Panc1 (cell line): ENCODE measurements around the gene GAS5. TPM values are rescaled to one million over a fixed set of nuclear protein-coding genes. Genes with fewer than 3 reads are reported as not detected.

ENCODE experiments used
- ATAC-seq: fragments of 200-7000 bp; cut with Tn5 transposase; 2 replicates; pipeline ENCODE4 v1.9.1; 2020; ENCODE audit warnings: mild to moderate bottlenecking, moderate library complexity
- BruUV-seq: library from RNA; stranded (reverse); fragments of 400-500 nt; replicated peaks from 2 replicates; lab custom pipeline; 2021; lab: Mats Ljungman, UMichigan
- CTCF ChIA-PET: fragments of 300-600 bp; sonication (Branson Sonifier 250); formaldehyde crosslinking; loops from one replicate; lab custom pipeline; 2022; ENCODE audit warnings: antibody characterized with exemption; lab: Charles Lee
- POLR2A ChIA-PET: fragments of 300-600 bp; sonication (Branson Sonifier 250); formaldehyde crosslinking; loops from one replicate; lab custom pipeline; 2022; ENCODE audit warnings: antibody characterized with exemption; lab: Charles Lee
- DNase-seq: peaks from one replicate; pipeline ENCODE4 v3.0.0-alpha.2; 2010; ENCODE audit warnings: low read depth, low spot score
- H3K27ac ChIP-seq: 2 replicates; pipeline ENCODE4 v1.5.1; 2011; ENCODE audit warnings: mild to moderate bottlenecking, low read length, inconsistent platforms
- H3K27me3 ChIP-seq: fragments of 200-500 bp; sonication (Bioruptor generic); 2 replicates; pipeline ENCODE4 v1.6.0; 2014; ENCODE audit warnings: low read length, inconsistent platforms; ENCODE audit not compliant: control insufficient read depth, insufficient read depth
- H3K36me3 ChIP-seq: fragments of 200-500 bp; sonication (Bioruptor generic); 2 replicates; pipeline ENCODE4 v1.5.1; 2014; ENCODE audit warnings: inconsistent platforms, mild to moderate bottlenecking, low read length, moderate library complexity; ENCODE audit not compliant: control insufficient read depth, insufficient read depth
- H3K4me1 ChIP-seq: 2 replicates; pipeline ENCODE4 v1.5.1; 2011; ENCODE audit warnings: inconsistent platforms, mild to moderate bottlenecking, low read length, moderate library complexity; ENCODE audit not compliant: control insufficient read depth, insufficient read depth
- H3K4me3 ChIP-seq, 2 experiments: 2 replicates each; pipeline ENCODE4 v1.5.1; 2011 to 2012; ENCODE audit warnings: low read depth in 2 of 2, low read length in 2 of 2, mild to moderate bottlenecking in 2 of 2, inconsistent platforms in 1 of 2, moderate library complexity in 1 of 2
- H3K9me3 ChIP-seq: fragments of 200-500 bp; sonication (Bioruptor generic); 2 replicates; pipeline ENCODE4 v1.5.1; 2014; ENCODE audit warnings: low read depth, mild to moderate bottlenecking, inconsistent platforms, low read length, moderate library complexity; ENCODE audit not compliant: control insufficient read depth, insufficient read depth
- POLR2AphosphoS5 ChIP-seq: IDR thresholded peaks from 2 replicates; pipeline ENCODE4 v1.6.1; 2012; ENCODE audit warnings: mild to moderate bottlenecking, low read depth, low read length, moderate library complexity
- SIN3A ChIP-seq: IDR thresholded peaks from 2 replicates; pipeline ENCODE4 v1.6.1; 2012; ENCODE audit warnings: low read depth, mild to moderate bottlenecking, low read length, moderate library complexity, borderline replicate concordance; ENCODE audit not compliant: insufficient read depth
- TCF7L2 ChIP-seq: IDR thresholded peaks from 2 replicates; pipeline ENCODE4 v1.6.1; 2011; ENCODE audit warnings: mild to moderate bottlenecking, low read depth, low read length, inconsistent platforms
- in situ Hi-C: cut with HindIII; loops from 2 replicates; pipeline ENCODE4 v1.10.0; 2016; ENCODE audit warnings: low sequenced_read_pairs, low pct_unique_long_range_greater_than_20kb
- intact Hi-C: fragments of 100-400 bp; cut with micrococcal nuclease; formaldehyde crosslinking; loops from one replicate; pipeline ENCODE4 v1.10.0; 2022; ENCODE audit not compliant: unreplicated experiment
- total RNA-seq: library from RNA; stranded (reverse); gene quantifications from one replicate; pipeline ENCODE4 v1.2.1, GENCODE V29; 2021; ENCODE audit not compliant: unreplicated experiment
- TF ChIP-seq, protein P1 (sequence below), 2 experiments: IDR thresholded peaks; 2 replicates each; pipeline ENCODE4 v1.6.1; 2011 to 2012; ENCODE audit warnings: low read depth in 2 of 2, control low read depth in 1 of 2, low read length in 1 of 2, mild to moderate bottlenecking in 1 of 2, moderate library complexity in 1 of 2; ENCODE audit not compliant: insufficient read depth in 1 of 2
- TF ChIP-seq, protein P2 (sequence below): fragments of 450-650 bp; IDR thresholded peaks from 2 replicates; pipeline ENCODE4 v1.5.1; 2017; ENCODE audit warnings: mild to moderate bottlenecking

The GAS5 gene
- total RNA-seq, 1 experiment from 2014 or later = 236 TPM

DNA sequence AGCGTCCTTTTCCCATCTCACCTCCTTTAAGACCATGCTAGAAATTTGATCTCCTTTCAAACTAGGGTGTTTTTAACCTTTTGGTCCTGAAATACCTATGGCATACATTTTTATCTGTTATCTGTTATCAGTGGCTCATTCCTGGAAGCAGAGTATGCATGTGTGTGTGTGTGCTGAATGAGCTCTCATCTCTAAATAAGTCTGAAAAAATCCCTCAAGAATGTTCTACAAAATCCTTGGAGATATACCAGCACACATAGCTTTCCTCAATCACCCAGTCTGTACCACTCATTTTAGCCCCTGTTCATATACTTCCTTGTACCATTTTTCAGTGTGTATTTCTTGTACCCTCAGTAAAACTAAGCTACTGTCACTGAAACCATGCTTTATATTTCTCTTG is 49.3 kb downstream of the GAS5 start:
- ATAC-seq = no peak
- TF ChIP-seq, protein P1, sequence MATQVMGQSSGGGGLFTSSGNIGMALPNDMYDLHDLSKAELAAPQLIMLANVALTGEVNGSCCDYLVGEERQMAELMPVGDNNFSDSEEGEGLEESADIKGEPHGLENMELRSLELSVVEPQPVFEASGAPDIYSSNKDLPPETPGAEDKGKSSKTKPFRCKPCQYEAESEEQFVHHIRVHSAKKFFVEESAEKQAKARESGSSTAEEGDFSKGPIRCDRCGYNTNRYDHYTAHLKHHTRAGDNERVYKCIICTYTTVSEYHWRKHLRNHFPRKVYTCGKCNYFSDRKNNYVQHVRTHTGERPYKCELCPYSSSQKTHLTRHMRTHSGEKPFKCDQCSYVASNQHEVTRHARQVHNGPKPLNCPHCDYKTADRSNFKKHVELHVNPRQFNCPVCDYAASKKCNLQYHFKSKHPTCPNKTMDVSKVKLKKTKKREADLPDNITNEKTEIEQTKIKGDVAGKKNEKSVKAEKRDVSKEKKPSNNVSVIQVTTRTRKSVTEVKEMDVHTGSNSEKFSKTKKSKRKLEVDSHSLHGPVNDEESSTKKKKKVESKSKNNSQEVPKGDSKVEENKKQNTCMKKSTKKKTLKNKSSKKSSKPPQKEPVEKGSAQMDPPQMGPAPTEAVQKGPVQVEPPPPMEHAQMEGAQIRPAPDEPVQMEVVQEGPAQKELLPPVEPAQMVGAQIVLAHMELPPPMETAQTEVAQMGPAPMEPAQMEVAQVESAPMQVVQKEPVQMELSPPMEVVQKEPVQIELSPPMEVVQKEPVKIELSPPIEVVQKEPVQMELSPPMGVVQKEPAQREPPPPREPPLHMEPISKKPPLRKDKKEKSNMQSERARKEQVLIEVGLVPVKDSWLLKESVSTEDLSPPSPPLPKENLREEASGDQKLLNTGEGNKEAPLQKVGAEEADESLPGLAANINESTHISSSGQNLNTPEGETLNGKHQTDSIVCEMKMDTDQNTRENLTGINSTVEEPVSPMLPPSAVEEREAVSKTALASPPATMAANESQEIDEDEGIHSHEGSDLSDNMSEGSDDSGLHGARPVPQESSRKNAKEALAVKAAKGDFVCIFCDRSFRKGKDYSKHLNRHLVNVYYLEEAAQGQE (IDR thresholded peaks at IDR 0.05; ENCODE audit: insufficient read depth in 1 of 2, low read depth in 2 of 2, low read length in 1 of 2) = no peak
- no peak for TF ChIP-seq SIN3A
- no peak for TF ChIP-seq POLR2AphosphoS5
- no peak for TF ChIP-seq TCF7L2
- TF ChIP-seq, protein P2, sequence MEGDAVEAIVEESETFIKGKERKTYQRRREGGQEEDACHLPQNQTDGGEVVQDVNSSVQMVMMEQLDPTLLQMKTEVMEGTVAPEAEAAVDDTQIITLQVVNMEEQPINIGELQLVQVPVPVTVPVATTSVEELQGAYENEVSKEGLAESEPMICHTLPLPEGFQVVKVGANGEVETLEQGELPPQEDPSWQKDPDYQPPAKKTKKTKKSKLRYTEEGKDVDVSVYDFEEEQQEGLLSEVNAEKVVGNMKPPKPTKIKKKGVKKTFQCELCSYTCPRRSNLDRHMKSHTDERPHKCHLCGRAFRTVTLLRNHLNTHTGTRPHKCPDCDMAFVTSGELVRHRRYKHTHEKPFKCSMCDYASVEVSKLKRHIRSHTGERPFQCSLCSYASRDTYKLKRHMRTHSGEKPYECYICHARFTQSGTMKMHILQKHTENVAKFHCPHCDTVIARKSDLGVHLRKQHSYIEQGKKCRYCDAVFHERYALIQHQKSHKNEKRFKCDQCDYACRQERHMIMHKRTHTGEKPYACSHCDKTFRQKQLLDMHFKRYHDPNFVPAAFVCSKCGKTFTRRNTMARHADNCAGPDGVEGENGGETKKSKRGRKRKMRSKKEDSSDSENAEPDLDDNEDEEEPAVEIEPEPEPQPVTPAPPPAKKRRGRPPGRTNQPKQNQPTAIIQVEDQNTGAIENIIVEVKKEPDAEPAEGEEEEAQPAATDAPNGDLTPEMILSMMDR = no peak
- H3K27ac ChIP-seq = no peak overlapping the region
- peaks cover 13% of the 10 kb centered on the region for H3K4me1 ChIP-seq
- BruUV-seq = no TSS peak
- no peak overlapping the region for H3K4me3 ChIP-seq
- no peak for DNase-seq
- ChIA-PET POLR2A (interaction anchor here (0.6 kb wide), 1 partner anchor 124 kb away, joined by 3 read pairs; no protein-coding TSS in a partner anchor), CTCF (no interaction called here)
- H3K36me3 ChIP-seq = peaks cover 3% of the 10 kb centered on the region
- H3K27me3 ChIP-seq = no peaks in the 10 kb centered on the region
- no peaks in the 10 kb centered on the region; the same call in 1 of the 2 replicates for H3K9me3 ChIP-seq
- in situ Hi-C loops = no loop called here
- intact Hi-C loops = no loop called here

Other genes with a start within 250 kb of the GAS5 start
- not detected for gene TEX50, start 232.7 kb downstream of the GAS5 start, total RNA-seq
- gene ANKRD45, start 198.1 kb downstream of the GAS5 start, total RNA-seq = not detected
- gene KLHL20, start 153.0 kb downstream of the GAS5 start, total RNA-seq = 11.4 TPM
- 28.8 TPM for gene DARS2, start 43.3 kb downstream of the GAS5 start, total RNA-seq
- gene CENPL, start 43.1 kb downstream of the GAS5 start, total RNA-seq = 28.7 TPM
- gene ZBTB37, start 391 bp upstream of the GAS5 start, total RNA-seq = 11.6 TPM
- gene SERPINC1, start 49.3 kb upstream of the GAS5 start, total RNA-seq = 0.64 TPM
- 21.4 TPM for gene RC3H1, start 154.4 kb upstream of the GAS5 start, total RNA-seq